ENCODE results near the gene FABP6.
A peak's percentile ranks its signal among the peaks of the same experiment; 100 is the strongest.
"Not testable (repeated sequence)": the region's sequence is repeated elsewhere in the genome, so short reads cannot be mapped to it uniquely, and the experiment has no call there.

Gene FABP6

DNA sequence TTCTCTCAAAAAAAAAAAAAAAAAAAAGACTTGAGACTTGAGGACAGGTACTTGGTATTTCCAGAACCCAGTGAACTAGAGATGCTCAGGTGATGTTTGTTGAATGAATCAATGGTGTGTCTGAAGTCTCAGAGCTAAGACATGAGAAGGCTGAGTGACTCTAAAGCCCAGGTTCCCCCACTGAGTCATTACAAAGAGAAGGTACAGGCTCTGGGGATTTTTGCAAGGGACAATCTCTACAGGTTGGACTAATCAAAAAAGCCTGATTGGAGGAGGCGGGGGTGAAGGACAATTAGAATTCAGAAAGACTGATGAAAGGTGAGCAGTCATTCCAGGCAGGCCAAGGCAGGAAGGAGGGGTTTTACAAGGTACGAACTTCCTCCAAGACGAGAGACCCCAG is 8.2 kb upstream of the FABP6 start:
- DNase-seq (ENCODE audit: low spot score) = no peak

GRCh38 chr5:160227012-160227411 is 2.3 kb upstream of the FABP6 start:
- DNase-seq (ENCODE audit: low spot score) = no peak

- no peak for DNase-seq (ENCODE audit: low spot score)
Observed at GRCh38 chr5:160230686-160231527, 1.6 kb downstream of the FABP6 start.

DNA sequence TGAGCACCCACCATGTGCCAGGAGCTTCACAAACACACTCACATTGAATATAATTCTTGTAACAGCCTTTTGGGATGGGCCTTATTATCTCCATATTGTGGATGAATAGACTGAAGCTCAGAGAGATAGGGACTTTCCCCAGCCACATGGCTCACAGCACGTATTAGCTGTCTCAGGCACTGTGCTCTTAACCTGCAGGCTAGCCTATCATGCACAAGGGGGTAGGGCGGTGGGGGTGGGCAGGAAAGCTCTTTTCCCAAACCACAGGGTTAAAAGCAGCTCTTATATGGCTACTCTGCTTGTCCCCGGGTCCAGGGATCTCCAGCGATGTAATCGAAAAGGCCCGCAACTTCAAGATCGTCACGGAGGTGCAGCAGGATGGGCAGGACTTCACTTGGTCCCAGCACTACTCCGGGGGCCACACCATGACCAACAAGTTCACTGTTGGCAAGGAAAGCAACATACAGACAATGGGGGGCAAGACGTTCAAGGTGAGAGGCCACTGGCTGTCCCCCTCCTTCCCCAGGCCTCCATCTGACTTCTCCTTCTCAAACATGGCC is 2.6 kb downstream of the FABP6 start:
- no peak for DNase-seq (ENCODE audit: low spot score)

GRCh38 chr5:160233215-160233614 is 3.9 kb downstream of the FABP6 start:
- DNase-seq (ENCODE audit: low spot score) = no peak

DNA sequence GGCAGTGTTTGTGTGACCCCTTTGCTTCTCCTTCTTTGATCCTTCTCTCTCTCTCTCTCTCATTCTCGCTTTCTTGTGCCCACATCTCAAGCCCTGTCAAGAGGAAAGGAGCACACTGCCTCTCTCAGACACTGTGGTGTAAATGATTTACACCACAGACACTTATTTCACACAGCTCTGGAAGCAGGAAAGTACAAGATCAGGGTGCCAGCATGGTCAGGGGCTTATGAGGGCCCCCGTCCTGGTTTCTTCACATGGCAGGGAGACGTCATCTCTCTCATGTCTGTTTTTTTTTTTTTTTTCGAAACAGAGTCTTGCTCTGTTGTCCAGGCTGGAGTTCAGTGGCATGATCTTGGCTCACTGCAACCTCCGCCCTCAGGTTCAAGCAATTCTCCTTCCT is 6.4 kb downstream of the FABP6 start:
- no peak for DNase-seq (ENCODE audit: low spot score)

DNA sequence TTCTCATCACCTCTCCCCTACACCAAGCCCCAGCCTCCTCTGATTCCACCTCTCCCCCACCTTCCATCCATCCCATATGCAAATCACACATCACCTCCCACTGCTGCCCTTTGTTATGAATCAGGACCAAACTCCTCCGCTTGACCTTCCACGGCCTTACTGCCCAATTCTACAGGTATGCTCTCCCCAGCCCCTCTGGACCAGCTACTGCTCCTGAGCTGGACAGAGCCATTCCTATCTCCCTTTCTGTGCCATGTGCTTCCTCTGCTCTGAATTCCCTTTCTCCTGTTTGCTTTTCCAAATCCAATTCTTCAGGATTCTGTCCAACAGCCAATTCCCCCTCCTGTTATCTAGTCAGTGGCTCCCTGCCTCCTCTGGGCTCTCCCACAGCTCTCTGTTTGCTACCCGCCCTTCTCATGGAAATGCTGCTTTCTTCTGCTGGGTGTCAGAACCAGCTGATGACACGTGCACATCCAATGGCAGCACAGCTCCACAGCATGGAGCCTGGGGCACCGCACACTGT is 8.3 kb downstream of the FABP6 start:
- DNase-seq (ENCODE audit: low spot score) = no peak

GRCh38 chr5:160240350-160240749 is 11.0 kb downstream of the FABP6 start:
- no peak for DNase-seq (ENCODE audit: low spot score)

DNA sequence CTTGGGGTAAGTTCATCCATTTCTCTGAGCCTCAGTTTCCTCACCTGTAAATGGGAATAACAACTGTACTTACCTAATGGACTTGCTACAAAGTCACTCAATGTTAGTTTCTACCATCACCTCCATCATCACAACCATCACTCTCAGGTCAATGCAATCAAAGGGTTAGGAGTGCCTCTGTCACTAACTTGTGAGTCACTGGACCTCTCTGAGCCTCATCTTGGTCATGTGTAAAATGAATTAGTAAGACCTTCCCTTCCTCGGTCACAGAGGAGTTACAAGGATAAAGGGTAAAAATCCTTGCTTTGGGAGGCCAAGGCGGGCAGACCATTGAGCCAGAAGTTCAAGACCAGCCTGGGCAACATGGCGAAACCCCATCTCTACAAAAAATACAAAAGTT is 12.8 kb downstream of the FABP6 start:
- no peak for DNase-seq (ENCODE audit: low spot score)

DNA sequence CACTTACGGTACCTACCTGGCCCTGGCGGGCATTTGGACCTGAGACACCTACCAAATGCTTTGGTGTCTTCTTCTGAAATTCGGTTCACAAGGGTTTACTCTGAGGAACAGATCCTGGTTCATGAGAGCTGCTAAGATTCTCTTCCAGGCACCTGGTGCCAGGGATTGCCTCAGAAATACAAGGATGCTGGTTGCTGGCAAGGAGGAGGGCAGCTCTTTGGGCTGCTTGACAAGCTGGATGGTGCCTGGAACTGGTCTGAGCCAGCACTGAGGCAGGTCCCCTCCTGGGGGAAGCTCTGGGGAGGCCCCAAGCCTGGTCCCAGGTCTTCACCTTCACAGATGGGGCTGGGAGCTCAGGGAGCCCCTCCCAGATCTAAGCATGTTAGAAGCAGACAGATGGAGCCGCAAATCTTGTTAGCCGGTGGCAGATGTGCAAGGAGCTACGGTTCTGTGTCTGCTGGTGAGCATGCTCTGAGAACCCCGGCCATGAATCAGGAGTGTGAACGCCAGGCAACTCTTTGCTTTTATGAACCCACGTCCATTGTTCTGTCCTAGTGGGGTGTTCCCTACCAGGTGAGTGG is 16.3 kb downstream of the FABP6 start:
- no peak for DNase-seq (ENCODE audit: low spot score)

GRCh38 chr5:160249570-160249969 is 20.3 kb downstream of the FABP6 start:
- DNase-seq (ENCODE audit: low spot score) = not testable (repeated sequence)

DNA sequence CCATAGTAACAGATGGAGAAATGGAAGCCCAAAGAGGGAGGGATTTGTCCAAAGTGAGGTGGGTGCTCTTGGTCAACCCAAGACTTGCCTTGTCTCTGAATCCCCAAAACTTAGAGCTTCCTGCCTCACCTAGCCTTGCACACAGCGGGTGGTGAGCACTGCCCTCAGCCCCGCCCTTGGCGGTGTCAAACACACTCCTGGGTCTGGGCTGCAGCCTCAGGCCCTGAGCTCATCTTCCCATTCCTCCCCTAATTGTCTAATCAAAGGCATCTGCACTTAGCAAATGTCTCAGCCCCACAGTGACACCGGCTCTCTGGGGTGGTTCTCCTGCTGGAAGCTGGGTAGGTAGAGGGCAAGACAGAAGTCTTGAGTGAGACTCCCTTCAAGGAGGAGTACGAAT is 20.9 kb downstream of the FABP6 start:
- no peak for DNase-seq (ENCODE audit: low spot score)

GRCh38 chr5:160250826-160251225 is 21.5 kb downstream of the FABP6 start:
- DNase-seq (ENCODE audit: low spot score) = no peak

- DNase-seq (ENCODE audit: low spot score) = no peak
Observed at GRCh38 chr5:160251406-160252155, 22.3 kb downstream of the FABP6 start.

- no peak for DNase-seq (ENCODE audit: low spot score)
Observed at GRCh38 chr5:160252916-160253315, 23.6 kb downstream of the FABP6 start.

DNA sequence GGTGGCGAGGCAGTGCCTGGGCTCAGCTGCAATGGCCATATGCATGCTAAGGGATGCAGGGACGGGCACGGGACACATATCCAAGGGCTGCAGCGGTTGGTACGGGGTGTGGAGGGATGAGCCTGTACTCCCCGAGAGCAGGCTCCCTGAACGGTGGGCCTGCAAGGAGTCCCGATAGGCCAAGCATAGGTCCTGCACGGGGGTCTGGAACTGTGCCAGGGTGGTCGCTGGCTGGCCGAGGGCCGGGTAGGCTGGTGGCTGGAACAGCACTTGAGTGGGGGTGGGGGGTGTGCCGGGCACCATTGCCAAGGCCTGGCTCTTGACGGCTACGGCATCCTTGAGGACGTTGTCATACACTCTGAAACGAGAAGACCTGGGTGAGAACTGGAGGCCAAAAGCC is 24.1 kb downstream of the FABP6 start:
- DNase-seq (ENCODE audit: low spot score) = no peak

- DNase-seq (ENCODE audit: low spot score) = no peak
Observed at GRCh38 chr5:160254706-160255105, 25.4 kb downstream of the FABP6 start.

DNA sequence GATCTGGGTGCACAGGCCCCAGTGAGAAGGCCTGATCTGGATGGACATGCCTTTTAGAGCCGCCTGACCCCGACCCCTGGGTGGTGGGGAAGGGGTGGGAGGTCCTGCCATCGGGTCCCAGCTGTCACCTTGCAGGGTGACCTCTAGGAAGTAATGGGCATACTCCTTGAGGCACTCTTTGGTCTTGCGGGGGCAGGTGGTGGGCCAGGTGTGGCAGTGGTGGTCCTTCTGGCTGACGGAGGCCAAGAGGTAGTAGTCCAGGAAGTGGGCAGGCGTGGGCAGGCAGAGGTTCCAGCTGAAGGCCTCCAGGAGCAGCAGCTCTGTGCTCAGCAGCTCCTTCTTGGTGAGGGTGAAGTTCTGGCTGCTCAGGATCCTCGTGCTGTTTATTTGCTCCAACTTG is 30.0 kb downstream of the FABP6 start:
- DNase-seq (ENCODE audit: low spot score) = no peak

DNA sequence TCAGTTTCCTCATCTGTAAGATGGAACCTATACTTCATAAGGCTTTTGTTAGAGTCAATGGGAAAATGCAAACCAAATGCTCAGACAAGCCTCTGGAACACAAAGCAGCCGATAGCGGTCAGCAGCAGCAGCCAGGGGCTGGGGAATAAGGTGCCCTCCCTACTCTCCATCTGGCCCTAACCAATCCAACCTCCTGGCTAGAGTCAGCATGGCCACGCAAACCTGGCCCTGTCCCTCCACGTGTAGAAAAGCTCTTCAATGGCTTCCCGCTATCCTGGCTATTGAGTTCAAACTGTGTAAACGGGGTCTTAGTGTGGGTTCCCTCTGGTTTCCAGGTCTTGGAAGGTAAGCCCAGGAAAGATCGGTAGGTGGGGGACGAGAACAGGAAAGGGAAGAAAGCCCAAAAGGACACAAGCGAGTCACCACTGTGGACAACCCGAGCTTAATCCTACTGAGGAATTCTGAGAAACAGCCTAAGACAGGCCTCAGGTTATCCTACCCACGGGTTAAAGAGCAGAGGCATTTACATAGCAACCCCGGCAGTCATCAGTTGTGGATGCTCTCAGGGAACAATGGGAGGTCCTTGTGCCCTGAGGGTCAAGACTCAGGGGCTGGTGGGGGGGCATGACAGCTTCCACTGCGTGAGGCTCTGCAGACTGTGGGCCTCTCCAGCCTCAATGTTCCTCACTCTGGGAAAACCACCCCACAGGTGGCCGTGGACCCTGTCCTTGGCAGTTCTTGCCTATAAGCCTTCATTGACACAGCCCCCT is 30.9 kb downstream of the FABP6 start:
- no peak for DNase-seq (ENCODE audit: low spot score)

DNA sequence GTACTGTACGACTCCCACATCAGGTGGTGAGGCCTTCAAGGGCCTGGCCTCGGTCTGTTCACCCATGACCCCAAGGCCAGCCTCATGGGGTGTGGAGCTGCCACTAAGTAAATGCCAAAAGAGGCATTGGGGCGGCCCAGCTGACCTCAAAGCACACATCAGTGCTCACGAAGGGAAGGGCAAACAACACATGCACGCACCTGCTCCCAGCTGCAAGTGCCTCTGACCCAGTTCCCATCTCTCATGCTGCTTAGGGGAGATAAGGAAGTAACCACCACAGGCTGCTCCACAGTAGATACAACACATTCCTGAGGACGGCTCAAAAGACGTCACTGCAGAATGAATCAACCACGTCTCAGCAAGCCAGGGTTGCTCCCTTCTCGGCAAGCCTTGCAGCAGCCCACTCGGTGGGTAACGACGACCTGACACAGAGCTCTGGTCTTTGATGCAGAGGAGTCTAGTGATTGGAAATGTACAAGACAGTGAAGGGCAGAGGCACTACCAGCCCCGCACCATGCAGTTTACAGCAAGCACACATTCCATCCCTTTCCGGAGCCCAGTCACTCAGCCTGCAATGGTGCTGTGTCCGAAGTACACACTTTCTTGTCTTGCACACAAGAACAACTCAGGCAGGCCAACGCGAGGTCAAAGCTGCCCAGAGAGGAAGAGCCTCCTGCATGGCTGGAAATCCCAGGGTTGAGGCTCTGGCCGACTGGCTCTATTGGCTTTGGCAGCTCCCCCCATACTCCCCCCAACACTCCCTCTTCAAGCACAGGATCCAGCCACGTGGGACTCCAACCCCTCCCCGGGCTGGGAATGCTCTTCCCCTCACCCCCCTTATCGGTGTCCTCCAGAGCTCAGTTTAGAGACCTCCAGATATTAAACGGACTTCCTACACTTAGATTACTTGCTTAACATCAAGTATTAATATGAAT is 31.8 kb downstream of the FABP6 start:
- peak; percentile 46 for DNase-seq (ENCODE audit: low spot score)
